ENCODE data around the gene MUC20. TPM values are rescaled to one million over a fixed set of nuclear protein-coding genes. Genes with fewer than 3 reads are reported as not detected.
A peak's percentile ranks its signal among the peaks of the same experiment; 100 is the strongest.
"Not testable (repeated sequence)": the region's sequence is repeated elsewhere in the genome, so short reads cannot be mapped to it uniquely, and the experiment has no call there.

The MUC20 gene, protein sequence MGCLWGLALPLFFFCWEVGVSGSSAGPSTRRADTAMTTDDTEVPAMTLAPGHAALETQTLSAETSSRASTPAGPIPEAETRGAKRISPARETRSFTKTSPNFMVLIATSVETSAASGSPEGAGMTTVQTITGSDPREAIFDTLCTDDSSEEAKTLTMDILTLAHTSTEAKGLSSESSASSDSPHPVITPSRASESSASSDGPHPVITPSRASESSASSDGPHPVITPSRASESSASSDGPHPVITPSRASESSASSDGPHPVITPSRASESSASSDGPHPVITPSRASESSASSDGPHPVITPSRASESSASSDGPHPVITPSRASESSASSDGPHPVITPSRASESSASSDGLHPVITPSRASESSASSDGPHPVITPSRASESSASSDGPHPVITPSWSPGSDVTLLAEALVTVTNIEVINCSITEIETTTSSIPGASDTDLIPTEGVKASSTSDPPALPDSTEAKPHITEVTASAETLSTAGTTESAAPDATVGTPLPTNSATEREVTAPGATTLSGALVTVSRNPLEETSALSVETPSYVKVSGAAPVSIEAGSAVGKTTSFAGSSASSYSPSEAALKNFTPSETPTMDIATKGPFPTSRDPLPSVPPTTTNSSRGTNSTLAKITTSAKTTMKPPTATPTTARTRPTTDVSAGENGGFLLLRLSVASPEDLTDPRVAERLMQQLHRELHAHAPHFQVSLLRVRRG
- total RNA-seq: 1 to 10 TPM; 1.5 to 7.0 (median 3.2) TPM

DNA sequence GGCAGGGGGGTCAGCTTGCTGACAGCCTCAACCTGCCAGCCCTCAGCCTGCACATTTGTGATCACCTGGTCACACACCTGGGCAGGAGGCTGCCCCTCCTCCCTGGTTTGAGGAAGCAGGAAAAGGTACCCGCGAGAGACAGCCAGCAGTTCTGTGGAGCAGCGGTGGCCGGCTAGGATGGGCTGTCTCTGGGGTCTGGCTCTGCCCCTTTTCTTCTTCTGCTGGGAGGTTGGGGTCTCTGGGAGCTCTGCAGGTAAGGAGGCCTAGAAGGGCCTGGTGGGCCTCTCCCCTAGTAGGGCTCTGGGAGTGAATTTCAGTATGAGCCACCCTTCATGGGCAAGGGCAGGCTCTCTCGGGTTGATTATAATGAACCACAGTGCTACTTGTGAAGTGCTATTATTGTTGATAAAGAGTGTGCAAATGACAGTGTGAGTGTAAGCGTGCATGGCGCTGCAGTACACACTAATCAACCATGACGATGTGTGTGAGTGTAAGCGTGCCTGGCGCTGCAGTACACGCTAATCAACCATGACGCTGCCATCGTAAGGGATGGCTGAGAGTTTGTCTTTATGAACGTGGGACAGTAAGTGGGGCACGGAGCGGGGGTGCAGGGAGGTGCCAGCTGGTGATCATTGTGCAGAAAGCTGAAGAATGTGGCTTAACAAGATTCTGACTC is at the start of gene MUC20:
TSS of gene MUC20 (plus strand) at position 148 of the 676 bp plus-strand sequence. CDS start at position 178, 30 bp downstream.
- DNase-seq; H3K4me3 ChIP-seq; intact Hi-C loops (cut with DNase I; ENCODE audit: low total_unique reads); H3K27ac ChIP-seq; ATAC-seq; in situ Hi-C loops (cut with MboI; ENCODE audit: low sequenced_read_pairs in 4 of 4); H3K36me3 ChIP-seq; H3K27me3 ChIP-seq; H3K9me3 ChIP-seq: not testable (repeated sequence)
- peaks cover 8 to 11% of the 10 kb centered on the region in 2 donors for H3K4me1 ChIP-seq

GRCh38 chr3:195671283-195671682 is 49.5 kb upstream of the MUC20 start:
- H3K4me3 ChIP-seq; intact Hi-C loops (cut with DNase I; ENCODE audit: low total_unique reads); in situ Hi-C loops (cut with MboI; ENCODE audit: low sequenced_read_pairs in 4 of 4); H3K27ac ChIP-seq; DNase-seq; ATAC-seq; H3K27me3 ChIP-seq; H3K9me3 ChIP-seq; H3K4me1 ChIP-seq: not testable (repeated sequence)
- peaks cover 7 to 28% of the 10 kb centered on the region in 2 donors for H3K36me3 ChIP-seq

GRCh38 chr3:195673711-195674110 is 47.1 kb upstream of the MUC20 start:
- intact Hi-C loops (cut with DNase I; ENCODE audit: low total_unique reads); H3K27me3 ChIP-seq; H3K4me1 ChIP-seq; DNase-seq; in situ Hi-C loops (cut with MboI; ENCODE audit: low sequenced_read_pairs in 4 of 4); H3K27ac ChIP-seq; ATAC-seq; H3K4me3 ChIP-seq; H3K9me3 ChIP-seq: not testable (repeated sequence)
- peaks cover 7 to 41% of the 10 kb centered on the region in 2 donors for H3K36me3 ChIP-seq

- ATAC-seq; intact Hi-C loops (cut with DNase I; ENCODE audit: low total_unique reads): not testable (repeated sequence)
- in situ Hi-C loops (cut with MboI; ENCODE audit: low sequenced_read_pairs in 4 of 4): loop anchor here in 1 of 4 donors (25.0 kb wide), 1 partner anchor 284 kb away; no protein-coding TSS in a partner anchor
Observed at GRCh38 chr3:195678391-195679015, 42.3 kb upstream of the MUC20 start.

GRCh38 chr3:195680690-195681089 is 40.1 kb upstream of the MUC20 start:
- not testable (repeated sequence) for H3K9me3 ChIP-seq, H3K27ac ChIP-seq, H3K27me3 ChIP-seq, ATAC-seq, H3K4me3 ChIP-seq, DNase-seq, H3K4me1 ChIP-seq
- intact Hi-C loops (cut with DNase I; ENCODE audit: low total_unique reads) (loop anchor here (10.0 kb wide), 1 partner anchor 274 kb away; no protein-coding TSS in a partner anchor), in situ Hi-C loops (cut with MboI; ENCODE audit: low sequenced_read_pairs in 4 of 4) (loop anchor here in 1 of 4 donors (25.0 kb wide), 1 partner anchor 282 kb away; no protein-coding TSS in a partner anchor)
- peaks cover 0 to 37% of the 10 kb centered on the region in 2 donors for H3K36me3 ChIP-seq

More at GRCh38 chr3:195678391-195679015, 42.3 kb upstream of the MUC20 start:
- H3K27me3 ChIP-seq, DNase-seq, H3K9me3 ChIP-seq, H3K4me3 ChIP-seq, H3K4me1 ChIP-seq: not testable (repeated sequence)
- Histone ChIP-seq H3K27ac (peak overlapping the region in 1 of 4 donors; percentile 55), H3K36me3 (peaks cover 5 to 40% of the 10 kb centered on the region in 2 donors)

DNA sequence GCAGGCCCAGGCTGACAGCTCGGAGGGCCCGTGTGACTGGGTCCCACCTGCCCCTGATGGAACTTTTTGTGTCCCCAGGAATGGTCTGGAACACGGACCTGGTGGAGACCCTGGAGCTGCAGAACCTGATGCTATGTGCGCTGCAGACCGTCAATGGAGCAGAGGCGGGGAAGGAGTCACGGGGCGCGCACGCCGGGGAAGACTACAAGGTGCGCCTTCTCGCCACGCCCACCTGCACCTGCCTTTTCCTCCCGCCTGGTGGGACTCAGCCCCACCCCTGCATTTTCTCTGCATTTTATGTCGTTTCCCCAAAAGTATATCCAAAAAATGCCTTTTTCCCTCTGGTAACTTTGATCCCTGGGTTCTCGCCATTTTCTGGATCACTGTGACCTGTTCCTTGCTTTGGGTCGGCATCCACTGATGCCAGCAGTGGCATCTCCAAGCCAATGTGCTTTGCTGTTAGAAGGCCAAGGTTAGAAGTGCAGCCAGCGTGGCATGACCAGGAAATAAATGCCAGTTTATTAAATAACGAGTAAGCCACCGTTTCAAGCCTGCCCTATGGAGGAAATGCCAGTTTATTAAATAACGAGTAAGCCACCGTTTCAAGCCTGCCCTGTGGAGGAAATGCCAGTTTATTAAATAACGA is 39.2 kb upstream of the MUC20 start:
- H3K27ac ChIP-seq, H3K4me1 ChIP-seq, ATAC-seq, H3K4me3 ChIP-seq, H3K9me3 ChIP-seq, DNase-seq, H3K27me3 ChIP-seq: not testable (repeated sequence)
- intact Hi-C loops (cut with DNase I; ENCODE audit: low total_unique reads) (loop anchor here (10.0 kb wide), 1 partner anchor 273 kb away; no protein-coding TSS in a partner anchor), in situ Hi-C loops (cut with MboI; ENCODE audit: low sequenced_read_pairs in 4 of 4) (loop anchor here in 1 of 4 donors (25.0 kb wide), 1 partner anchor 281 kb away; no protein-coding TSS in a partner anchor)
- peaks cover 0 to 40% of the 10 kb centered on the region in 2 donors for H3K36me3 ChIP-seq

GRCh38 chr3:195682104-195682742 is 38.6 kb upstream of the MUC20 start:
- not testable (repeated sequence) for H3K9me3 ChIP-seq, H3K4me3 ChIP-seq, DNase-seq, ATAC-seq, H3K27me3 ChIP-seq, H3K4me1 ChIP-seq, H3K27ac ChIP-seq
- peaks cover 0 to 36% of the 10 kb centered on the region in 2 donors for H3K36me3 ChIP-seq
- intact Hi-C loops (cut with DNase I; ENCODE audit: low total_unique reads) (loop anchor here (10.0 kb wide), 1 partner anchor 273 kb away; no protein-coding TSS in a partner anchor), in situ Hi-C loops (cut with MboI; ENCODE audit: low sequenced_read_pairs in 4 of 4) (loop anchor here in 1 of 4 donors (25.0 kb wide), 1 partner anchor 280 kb away; no protein-coding TSS in a partner anchor)

DNA sequence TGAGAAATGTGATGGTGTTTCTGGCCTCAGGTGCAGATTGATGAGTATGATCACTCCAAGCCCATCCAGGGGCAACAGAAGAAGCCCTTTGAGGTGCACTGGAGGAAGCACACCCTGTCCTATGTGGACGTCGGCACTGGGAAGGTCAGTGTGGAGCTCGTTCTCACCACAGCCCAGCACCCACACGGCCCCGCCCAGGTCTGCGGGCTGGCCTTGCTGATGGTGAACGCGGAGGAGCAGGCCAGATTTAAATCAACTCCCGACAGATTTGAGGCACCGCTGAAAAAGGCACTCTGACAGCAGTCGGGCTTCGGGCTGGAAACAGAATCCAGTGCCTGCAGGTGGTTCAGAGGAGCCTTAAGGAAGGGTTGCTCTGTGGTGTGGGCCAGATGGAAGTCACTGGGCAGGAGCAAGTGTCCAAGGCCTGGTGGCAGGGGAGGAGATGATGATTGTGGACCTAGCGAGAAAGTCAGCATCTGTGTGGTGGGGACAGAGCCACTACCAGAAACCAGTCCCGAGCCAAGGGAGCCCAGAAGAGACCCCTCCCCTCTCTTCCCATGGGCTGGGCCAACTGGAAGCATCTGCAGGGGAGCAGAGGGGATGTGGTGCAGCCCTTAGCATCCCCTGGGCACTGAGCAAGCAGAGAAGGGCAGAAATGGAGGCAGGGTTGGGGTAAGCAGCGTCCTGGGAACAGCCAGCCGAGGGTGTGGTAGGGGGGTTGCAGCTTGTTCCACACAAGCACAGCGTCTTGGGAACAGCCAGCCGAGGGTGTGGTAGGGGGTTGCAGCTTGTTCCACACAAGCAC is 36.9 kb upstream of the MUC20 start:
- in situ Hi-C loops (cut with MboI; ENCODE audit: low sequenced_read_pairs in 4 of 4): loop anchor here in 1 of 4 donors (25.0 kb wide), 1 partner anchor 278 kb away; no protein-coding TSS in a partner anchor
- H3K4me1 ChIP-seq, H3K4me3 ChIP-seq, H3K27ac ChIP-seq, H3K9me3 ChIP-seq, H3K27me3 ChIP-seq, DNase-seq, ATAC-seq: not testable (repeated sequence)
- peaks cover 0 to 28% of the 10 kb centered on the region in 2 donors for H3K36me3 ChIP-seq
- intact Hi-C loops (cut with DNase I; ENCODE audit: low total_unique reads): loop anchor here (10.0 kb wide), 1 partner anchor 271 kb away; no protein-coding TSS in a partner anchor

GRCh38 chr3:195684527-195685257 is 36.1 kb upstream of the MUC20 start:
- Histone ChIP-seq H3K36me3 (peaks cover 0 to 28% of the 10 kb centered on the region in 2 donors), H3K4me1 (peaks cover 4 to 12% of the 10 kb centered on the region in 2 donors)
- not testable (repeated sequence) for H3K27me3 ChIP-seq, H3K27ac ChIP-seq, H3K9me3 ChIP-seq, H3K4me3 ChIP-seq, DNase-seq, ATAC-seq
- intact Hi-C loops (cut with DNase I; ENCODE audit: low total_unique reads) (loop anchor here (10.0 kb wide), 1 partner anchor 270 kb away; no protein-coding TSS in a partner anchor), in situ Hi-C loops (cut with MboI; ENCODE audit: low sequenced_read_pairs in 4 of 4) (loop anchor here in 1 of 4 donors (25.0 kb wide), 1 partner anchor 278 kb away; no protein-coding TSS in a partner anchor)

All from gastrocnemius medialis (tissue), 4 donors.